Measurements from ENCODE around the gene FAM117A. TPM values are rescaled to one million over a fixed set of nuclear protein-coding genes. Genes with fewer than 3 reads are reported as not detected.
A peak's percentile ranks its signal among the peaks of the same experiment; 100 is the strongest.

Gene FAM117A
- total and polyA plus RNA-seq, 4 donors = 3.0 to 9.5 (median 6.3) TPM

DNA sequence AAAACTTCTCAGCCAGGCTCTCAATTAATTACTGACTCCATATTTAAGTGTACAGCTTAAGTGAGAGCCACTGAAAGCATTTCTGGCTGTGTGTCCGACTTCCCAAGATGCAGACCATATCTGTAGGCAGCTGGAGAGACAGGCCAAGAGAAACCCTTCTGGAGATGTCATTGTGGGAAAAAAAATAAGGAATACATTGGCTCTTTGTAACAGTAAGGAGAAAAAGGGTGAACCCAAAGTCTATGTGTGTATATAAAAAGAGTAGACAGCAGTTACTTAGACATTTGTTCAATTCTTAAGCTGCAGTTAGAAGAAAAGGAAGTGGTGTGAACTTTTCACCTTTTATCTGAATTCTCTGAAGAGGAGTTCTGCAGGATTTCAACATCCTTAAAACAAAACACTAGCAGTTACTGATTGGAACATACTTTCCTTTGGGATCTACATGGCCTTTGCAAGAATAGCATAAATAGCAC is 21.7 kb downstream of the FAM117A start:
- Histone ChIP-seq H3K27ac (ENCODE audit: low read depth, low read length) (peak overlapping the region; percentile 41), H3K36me3 (ENCODE audit: control insufficient read depth, insufficient read depth, low read length) (no peaks in the 10 kb centered on the region), H3K27me3 (ENCODE audit: control insufficient read depth, insufficient read depth, low read length) (no peaks in the 10 kb centered on the region), H3K9me3 (ENCODE audit: control insufficient read depth, insufficient read depth, low read length) (no peaks in the 10 kb centered on the region), H3K4me3 (ENCODE audit: low read depth, low read length) (no peak overlapping the region), H3K4me1 (ENCODE audit: control insufficient read depth, insufficient read depth, low read length) (peaks cover 3% of the 10 kb centered on the region)
- 25% methylated on average over 1 of the region's 1 CpG for WGBS (ENCODE audit: insufficient coverage)
- no peak for DNase-seq (ENCODE audit: low read depth in 4 of 6, low spot score in 6 of 6)

DNA sequence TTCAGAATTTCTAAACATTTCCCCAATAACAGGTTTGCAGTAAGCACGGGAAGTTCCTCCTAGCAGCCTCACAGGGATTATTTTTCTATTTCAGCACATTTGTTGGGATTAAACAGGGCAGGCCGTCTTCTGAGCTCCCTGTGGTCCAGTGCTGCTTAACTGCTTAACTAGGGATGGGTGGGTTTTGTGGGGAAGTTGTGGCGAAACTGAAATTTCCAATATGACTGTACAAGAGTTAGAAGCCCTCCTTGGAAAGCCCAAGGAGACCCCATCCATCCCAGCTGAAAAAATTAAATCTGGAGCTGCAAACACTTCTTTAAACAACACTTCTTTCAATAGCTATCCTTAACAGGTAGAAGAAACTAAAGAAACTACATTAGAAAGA is 22.2 kb downstream of the FAM117A start:
- DNase-seq (ENCODE audit: low read depth in 4 of 6, low spot score in 6 of 6) = no peak
- no peak overlapping the region for H3K4me3 ChIP-seq (ENCODE audit: low read depth, low read length)
- H3K27ac ChIP-seq (ENCODE audit: low read depth, low read length) = no peak overlapping the region
- H3K27me3 ChIP-seq (ENCODE audit: control insufficient read depth, insufficient read depth, low read length) = no peaks in the 10 kb centered on the region
- H3K9me3 ChIP-seq (ENCODE audit: control insufficient read depth, insufficient read depth, low read length) = no peaks in the 10 kb centered on the region
- H3K36me3 ChIP-seq (ENCODE audit: control insufficient read depth, insufficient read depth, low read length) = no peaks in the 10 kb centered on the region
- H3K4me1 ChIP-seq (ENCODE audit: control insufficient read depth, insufficient read depth, low read length) = peaks cover 3% of the 10 kb centered on the region
- no CpG with 5 or more reads among the region's 3 CpGs for WGBS (ENCODE audit: insufficient coverage)

DNA sequence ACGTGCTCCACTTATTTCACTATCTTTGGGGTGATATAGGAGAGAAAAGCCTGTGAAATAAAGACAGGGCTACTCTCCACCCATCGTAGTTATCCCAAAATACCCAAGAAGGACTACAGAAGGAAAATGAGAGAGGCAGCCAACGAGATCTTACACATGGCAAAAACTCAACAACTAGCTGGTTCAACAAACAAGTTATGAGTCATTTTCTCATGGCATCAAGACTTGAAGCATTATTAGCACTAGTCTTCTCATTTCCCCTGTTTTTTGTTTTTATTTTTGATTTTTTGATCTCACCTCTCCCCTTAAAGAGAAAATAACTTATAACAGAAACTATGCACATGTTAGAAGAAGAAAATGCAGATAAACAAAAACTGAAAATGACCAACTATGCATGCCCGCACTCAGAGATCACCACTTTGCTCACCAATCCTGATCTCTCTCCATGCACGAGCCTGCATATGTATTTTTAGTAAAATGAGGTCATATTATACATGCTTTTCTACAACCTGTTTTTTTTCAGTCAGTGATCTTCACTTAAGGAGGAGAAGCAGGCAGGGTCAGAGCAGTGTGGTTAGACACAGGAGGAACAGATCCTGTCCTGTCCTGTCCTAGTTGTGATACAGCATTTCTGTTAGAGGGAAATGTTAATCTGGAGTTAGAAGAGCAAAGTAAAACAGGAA is 22.8 kb downstream of the FAM117A start:
- no peaks in the 10 kb centered on the region for H3K27me3 ChIP-seq (ENCODE audit: control insufficient read depth, insufficient read depth, low read length)
- H3K36me3 ChIP-seq (ENCODE audit: control insufficient read depth, insufficient read depth, low read length) = no peaks in the 10 kb centered on the region
- peaks cover 3% of the 10 kb centered on the region for H3K4me1 ChIP-seq (ENCODE audit: control insufficient read depth, insufficient read depth, low read length)
- H3K4me3 ChIP-seq (ENCODE audit: low read depth, low read length) = no peak overlapping the region
- DNase-seq (ENCODE audit: low read depth in 4 of 6, low spot score in 6 of 6) = no peak
- H3K27ac ChIP-seq (ENCODE audit: low read depth, low read length) = no peak overlapping the region
- no CpG with 5 or more reads among the region's 5 CpGs for WGBS (ENCODE audit: insufficient coverage)
- H3K9me3 ChIP-seq (ENCODE audit: control insufficient read depth, insufficient read depth, low read length) = no peaks in the 10 kb centered on the region

DNA sequence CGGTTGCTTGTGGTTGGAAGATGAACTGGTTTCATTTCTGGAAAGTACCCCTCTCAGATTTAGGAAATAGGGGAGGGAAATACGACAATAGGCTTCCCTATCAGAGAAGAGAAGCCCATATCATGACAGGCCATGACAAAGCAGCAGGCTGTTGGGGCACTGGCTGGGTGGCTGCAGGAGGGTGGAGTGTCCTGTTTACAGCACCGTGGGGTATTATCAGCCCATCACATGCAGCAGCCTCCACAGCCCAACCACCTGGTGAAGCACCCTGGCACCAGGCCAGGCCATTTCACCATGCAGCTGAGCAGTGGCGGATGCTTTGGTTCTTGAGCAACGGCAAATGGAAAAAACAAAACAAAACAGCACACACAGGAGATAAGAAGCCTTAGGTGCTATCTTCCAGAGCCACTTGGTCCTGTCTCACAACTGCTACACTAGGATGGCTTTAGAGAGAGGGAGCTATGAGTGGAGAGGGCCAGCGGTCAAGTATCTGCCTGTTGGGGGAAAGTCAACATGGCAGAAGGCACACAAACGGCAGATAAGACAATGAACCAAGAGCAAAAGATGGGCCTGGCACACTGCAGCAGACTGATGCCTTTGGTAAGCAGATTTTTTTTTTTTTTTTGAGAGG is 24.2 kb downstream of the FAM117A start:
- no peaks in the 10 kb centered on the region for H3K9me3 ChIP-seq (ENCODE audit: control insufficient read depth, insufficient read depth, low read length)
- no peak overlapping the region for H3K4me3 ChIP-seq (ENCODE audit: low read depth, low read length)
- H3K27me3 ChIP-seq (ENCODE audit: control insufficient read depth, insufficient read depth, low read length) = no peaks in the 10 kb centered on the region
- H3K36me3 ChIP-seq (ENCODE audit: control insufficient read depth, insufficient read depth, low read length) = no peaks in the 10 kb centered on the region
- H3K27ac ChIP-seq (ENCODE audit: low read depth, low read length) = no peak overlapping the region
- DNase-seq (ENCODE audit: low read depth in 4 of 6, low spot score in 6 of 6) = peak in 1 of 6 donors; percentile 52
- peaks cover 3% of the 10 kb centered on the region for H3K4me1 ChIP-seq (ENCODE audit: control insufficient read depth, insufficient read depth, low read length)
- WGBS (ENCODE audit: insufficient coverage) = 74% methylated on average over 2 of the region's 7 CpGs

DNA sequence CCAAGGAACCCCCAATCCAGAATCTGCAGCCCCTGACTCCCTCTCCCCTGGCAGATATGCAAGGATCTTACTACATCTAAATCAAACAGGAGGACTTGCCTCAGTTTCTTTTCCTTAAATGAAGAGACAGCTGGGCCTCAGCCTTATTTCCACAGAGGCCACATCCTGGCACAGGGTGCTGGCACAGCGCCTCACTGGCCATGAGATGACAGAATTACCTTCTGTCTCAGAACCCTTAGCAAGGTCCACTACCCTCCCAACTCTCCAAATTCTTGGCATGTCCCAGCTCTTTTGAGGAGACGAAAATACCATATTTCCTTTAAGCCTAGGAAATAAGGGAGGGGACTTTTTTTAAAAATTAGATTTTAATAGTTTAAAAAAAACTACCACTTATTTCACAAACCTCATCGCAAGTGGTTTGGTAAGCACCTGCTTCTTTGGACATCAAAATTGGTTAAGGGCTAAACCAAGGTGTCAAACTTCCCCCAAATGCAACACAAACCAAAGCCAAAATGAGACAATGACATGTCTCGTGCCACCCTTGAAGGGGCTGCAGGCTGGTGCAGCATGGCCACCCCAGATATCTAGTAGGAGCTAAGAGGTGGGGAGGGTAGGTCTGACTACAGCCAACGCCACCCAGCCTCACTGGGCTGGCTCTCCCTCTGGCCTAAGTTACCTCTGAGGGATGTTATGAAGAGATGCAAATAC is 25.3 kb downstream of the FAM117A start:
- Histone ChIP-seq H3K36me3 (ENCODE audit: control insufficient read depth, insufficient read depth, low read length) (no peaks in the 10 kb centered on the region), H3K9me3 (ENCODE audit: control insufficient read depth, insufficient read depth, low read length) (no peaks in the 10 kb centered on the region), H3K27me3 (ENCODE audit: control insufficient read depth, insufficient read depth, low read length) (no peaks in the 10 kb centered on the region), H3K4me1 (ENCODE audit: control insufficient read depth, insufficient read depth, low read length) (peaks cover 3% of the 10 kb centered on the region), H3K4me3 (ENCODE audit: low read depth, low read length) (no peak overlapping the region), H3K27ac (ENCODE audit: low read depth, low read length) (no peak overlapping the region)
- no peak for DNase-seq (ENCODE audit: low read depth in 4 of 6, low spot score in 6 of 6)
- 100% methylated on average over 1 of the region's 5 CpGs for WGBS (ENCODE audit: insufficient coverage)

DNA sequence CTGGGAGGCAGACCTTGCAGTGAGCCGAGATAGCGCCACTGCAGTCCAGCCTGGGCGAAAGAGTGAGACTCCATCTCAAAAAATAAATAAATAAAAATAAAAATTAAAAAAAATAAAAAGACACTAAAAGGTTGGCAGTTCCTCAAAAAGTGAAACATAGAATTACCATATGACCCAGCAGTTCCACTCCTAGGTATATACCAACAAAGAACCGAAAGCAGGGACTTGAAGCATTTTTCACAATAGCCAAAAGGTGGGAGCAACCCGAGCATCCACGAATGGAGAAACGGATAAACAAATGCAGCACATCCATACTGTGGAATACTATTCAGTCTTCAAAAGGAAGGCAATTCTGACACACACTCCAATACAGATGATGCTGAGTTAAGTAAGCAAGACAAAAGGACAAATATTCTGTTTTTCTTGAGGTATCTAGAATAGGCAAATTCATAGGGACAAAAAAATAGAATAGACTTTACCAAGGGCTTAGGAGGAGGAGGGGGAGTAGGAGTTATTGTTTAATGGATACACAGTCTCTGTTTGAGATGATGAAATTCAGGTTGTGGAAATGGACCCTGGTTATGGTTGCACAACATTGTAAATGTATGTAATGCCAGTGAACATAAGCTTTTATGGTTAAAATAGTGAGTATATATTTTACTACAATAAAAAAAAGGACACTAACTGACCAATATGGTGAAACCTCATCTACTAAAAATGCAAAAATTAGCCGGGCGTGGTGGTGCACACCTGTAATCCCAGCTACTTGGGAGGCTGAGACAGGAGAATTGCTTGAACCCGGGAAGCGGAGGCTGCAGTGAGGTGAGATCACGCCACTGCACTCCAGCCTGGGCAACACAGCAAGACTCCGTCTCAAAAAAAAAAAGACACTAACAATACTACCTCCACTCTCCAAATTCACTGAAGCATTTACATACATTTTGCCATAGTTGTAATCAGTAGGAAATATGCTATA is 29.1 kb downstream of the FAM117A start:
- no peak for DNase-seq (ENCODE audit: low read depth in 4 of 6, low spot score in 6 of 6)
- no peak overlapping the region for H3K4me3 ChIP-seq (ENCODE audit: low read depth, low read length)
- no peaks in the 10 kb centered on the region for H3K27me3 ChIP-seq (ENCODE audit: control insufficient read depth, insufficient read depth, low read length)
- no peak overlapping the region for H3K27ac ChIP-seq (ENCODE audit: low read depth, low read length)
- H3K4me1 ChIP-seq (ENCODE audit: control insufficient read depth, insufficient read depth, low read length) = peaks cover 10% of the 10 kb centered on the region
- no CpG with 5 or more reads among the region's 13 CpGs for WGBS (ENCODE audit: insufficient coverage)
- no peaks in the 10 kb centered on the region for H3K36me3 ChIP-seq (ENCODE audit: control insufficient read depth, insufficient read depth, low read length)
- H3K9me3 ChIP-seq (ENCODE audit: control insufficient read depth, insufficient read depth, low read length) = no peaks in the 10 kb centered on the region

DNA sequence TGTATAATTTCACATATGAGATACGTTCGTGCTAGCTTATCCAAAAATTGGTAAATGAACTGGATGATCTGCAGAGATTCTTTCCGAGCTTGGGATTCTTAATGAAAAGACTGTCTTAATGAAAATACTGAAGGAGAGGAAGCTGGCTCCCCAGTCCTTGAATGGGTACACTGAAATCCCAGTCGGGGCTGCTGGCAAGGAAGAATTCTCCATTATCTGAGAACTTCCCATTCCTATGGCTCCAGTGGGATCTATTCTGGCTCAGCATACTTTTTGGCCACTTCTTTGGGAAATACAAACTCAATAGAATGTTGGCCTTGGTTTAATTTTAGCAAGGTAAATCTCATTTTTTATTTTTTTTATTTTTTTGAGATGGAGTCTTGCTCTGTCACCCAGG is 32.5 kb downstream of the FAM117A start:
- H3K9me3 ChIP-seq (ENCODE audit: control insufficient read depth, insufficient read depth, low read length) = no peaks in the 10 kb centered on the region
- no peaks in the 10 kb centered on the region for H3K27me3 ChIP-seq (ENCODE audit: control insufficient read depth, insufficient read depth, low read length)
- H3K4me3 ChIP-seq (ENCODE audit: low read depth, low read length) = no peak overlapping the region
- DNase-seq (ENCODE audit: low read depth in 4 of 6, low spot score in 6 of 6) = no peak
- no peak overlapping the region for H3K27ac ChIP-seq (ENCODE audit: low read depth, low read length)
- WGBS (ENCODE audit: insufficient coverage) = 73% methylated on average over 4 of the region's 4 CpGs
- H3K4me1 ChIP-seq (ENCODE audit: control insufficient read depth, insufficient read depth, low read length) = peaks cover 10% of the 10 kb centered on the region
- no peaks in the 10 kb centered on the region for H3K36me3 ChIP-seq (ENCODE audit: control insufficient read depth, insufficient read depth, low read length)

DNA sequence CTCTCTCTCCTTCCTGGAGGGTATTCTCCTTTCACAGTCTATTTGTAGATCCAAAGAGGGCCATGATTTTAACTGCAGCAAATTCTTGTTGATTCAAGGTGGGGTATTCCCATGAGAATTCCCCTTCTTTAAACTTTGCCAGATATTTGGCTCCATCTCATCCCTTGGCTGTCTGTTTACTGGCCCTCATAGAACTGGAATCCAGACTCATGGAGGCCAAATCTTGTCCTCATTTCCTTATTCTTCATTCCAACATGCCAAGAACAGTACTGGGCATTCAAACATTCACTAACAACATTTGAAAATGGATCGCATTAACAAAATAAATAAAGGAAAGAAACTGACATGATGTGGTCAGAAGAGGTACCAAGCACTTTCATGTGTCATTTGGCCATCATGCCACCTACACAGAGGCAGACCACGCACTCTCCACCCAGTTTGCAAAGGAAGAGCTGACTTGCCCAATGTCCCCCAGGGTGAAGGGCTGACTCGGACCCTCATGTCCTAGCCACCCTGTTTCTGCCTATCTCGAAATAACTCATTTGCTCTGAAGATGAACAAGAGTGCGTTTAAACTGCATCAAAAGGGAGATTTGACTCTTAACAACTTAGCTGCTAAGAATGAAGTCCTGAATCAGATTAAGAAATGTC is 33.0 kb downstream of the FAM117A start:
- H3K4me3 ChIP-seq (ENCODE audit: low read depth, low read length) = no peak overlapping the region
- WGBS (ENCODE audit: insufficient coverage) = 90% methylated on average over 4 of the region's 5 CpGs
- no peaks in the 10 kb centered on the region for H3K36me3 ChIP-seq (ENCODE audit: control insufficient read depth, insufficient read depth, low read length)
- peak overlapping the region; percentile 53 for H3K27ac ChIP-seq (ENCODE audit: low read depth, low read length)
- no peaks in the 10 kb centered on the region for H3K27me3 ChIP-seq (ENCODE audit: control insufficient read depth, insufficient read depth, low read length)
- H3K9me3 ChIP-seq (ENCODE audit: control insufficient read depth, insufficient read depth, low read length) = no peaks in the 10 kb centered on the region
- DNase-seq (ENCODE audit: low read depth in 4 of 6, low spot score in 6 of 6) = no peak
- H3K4me1 ChIP-seq (ENCODE audit: control insufficient read depth, insufficient read depth, low read length) = peaks cover 10% of the 10 kb centered on the region
